IMR-90 (cell line): ENCODE results near the gene DDX60. TPM values are rescaled to one million over a fixed set of nuclear protein-coding genes. Genes with fewer than 3 reads are reported as not detected.

Experiments
- ATAC-seq: fragments of 200-7000 bp; cut with Tn5 transposase; 2 replicates; pipeline ENCODE4 v1.9.1; 2020; ENCODE audit warnings: low read depth, mild to moderate bottlenecking, moderate library complexity
- BruUV-seq: library from RNA; stranded (reverse); fragments of 400-500 nt; replicated peaks from 2 replicates; lab custom pipeline; 2021; lab: Mats Ljungman, UMichigan
- CTCF ChIA-PET: fragments of 300-600 bp; formaldehyde crosslinking; extraction: SDS; loops from one replicate; lab custom pipeline; 2021; ENCODE audit warnings: antibody characterized with exemption; lab: Yijun Ruan, JAX
- POLR2A ChIA-PET: fragments of 300-600 bp; sonication (Branson Sonifier 250); formaldehyde crosslinking; loops from one replicate; lab custom pipeline; 2022; ENCODE audit warnings: antibody characterized with exemption; ENCODE audit not compliant: unreplicated experiment; lab: Charles Lee
- DNase-seq: peaks from one replicate; pipeline ENCODE4 v3.0.0; 2013
- H2AFZ ChIP-seq: replicated peaks from 2 replicates; pipeline ENCODE3; 2013; ENCODE audit warnings: low read length, mild to moderate bottlenecking; ENCODE audit not compliant: poor library complexity
- H2AK5ac ChIP-seq: 2 replicates; pipeline ENCODE4 v1.6.1; 2013; ENCODE audit warnings: low read depth, low read length, inconsistent platforms
- H2AK9ac ChIP-seq: replicated peaks from 2 replicates; pipeline ENCODE3; 2013; ENCODE audit warnings: mild to moderate bottlenecking, low read depth, low read length, moderate library complexity; ENCODE audit not compliant: poor library complexity
- H2BK120ac ChIP-seq: 2 replicates; pipeline ENCODE4 v1.6.1; 2013; ENCODE audit warnings: low read depth, low read length, inconsistent platforms
- H2BK15ac ChIP-seq: 3 replicates; pipeline ENCODE4 v1.6.1; 2013; ENCODE audit warnings: low read depth, low read length, inconsistent platforms
- H2BK20ac ChIP-seq: 2 replicates; pipeline ENCODE4 v1.6.1; 2013; ENCODE audit warnings: low read depth, mild to moderate bottlenecking, inconsistent platforms, low read length, moderate library complexity
- H2BK5ac ChIP-seq: 2 replicates; pipeline ENCODE4 v1.6.1; 2013; ENCODE audit warnings: mild to moderate bottlenecking, low read depth, low read length, inconsistent platforms; ENCODE audit not compliant: poor library complexity, severe bottlenecking
- H3K14ac ChIP-seq: replicated peaks from 2 replicates; pipeline ENCODE4 v1.6.1; 2013; ENCODE audit warnings: low read depth, low read length, inconsistent platforms
- H3K18ac ChIP-seq: 2 replicates; pipeline ENCODE4 v1.6.1; 2013; ENCODE audit warnings: low read depth, low read length, control low read depth
- H3K23ac ChIP-seq: 2 replicates; pipeline ENCODE4 v1.6.1; 2013; ENCODE audit warnings: low read depth, low read length, inconsistent platforms
- H3K27ac ChIP-seq: 2 replicates; pipeline ENCODE4 v1.5.1; 2013; ENCODE audit warnings: mild to moderate bottlenecking, control low read depth, low read length; ENCODE audit not compliant: insufficient read depth
- H3K27me3 ChIP-seq: 2 replicates; pipeline ENCODE4 v1.6.1; 2013; ENCODE audit warnings: low read length; ENCODE audit not compliant: control insufficient read depth, insufficient read depth
- H3K36me3 ChIP-seq: 2 replicates; pipeline ENCODE4 v1.6.1; 2013; ENCODE audit warnings: low read length, mixed read lengths; ENCODE audit not compliant: control insufficient read depth, insufficient read depth
- H3K4ac ChIP-seq: 2 replicates; pipeline ENCODE4 v1.6.1; 2013; ENCODE audit warnings: low read depth, low read length, inconsistent platforms
- H3K4me1 ChIP-seq: 2 replicates; pipeline ENCODE4 v1.6.1; 2013; ENCODE audit warnings: low read length, mixed read lengths; ENCODE audit not compliant: control insufficient read depth, insufficient read depth
- H3K4me2 ChIP-seq: 2 replicates; pipeline ENCODE4 v1.6.1; 2013; ENCODE audit warnings: low read depth, mild to moderate bottlenecking, control low read depth, low read length, moderate library complexity
- H3K4me3 ChIP-seq: 2 replicates; pipeline ENCODE4 v1.5.1; 2013; ENCODE audit warnings: low read depth, mild to moderate bottlenecking, control low read depth, low read length, moderate library complexity; ENCODE audit not compliant: insufficient read depth
- H3K56ac ChIP-seq: 2 replicates; pipeline ENCODE4 v1.6.1; 2013; ENCODE audit warnings: low read length, inconsistent platforms; ENCODE audit not compliant: insufficient read depth; ENCODE audit errors: extremely low read depth
- H3K79me1 ChIP-seq, 2 experiments: 2 replicates each; pipeline ENCODE4 v1.6.1; 2013; ENCODE audit warnings: low read length in 2 of 2, inconsistent platforms in 1 of 2, low read depth in 1 of 2
- H3K9ac ChIP-seq: 2 replicates; pipeline ENCODE4 v1.6.1; 2013; ENCODE audit warnings: low read depth, low read length, control low read depth
- H3K9me1 ChIP-seq: 2 replicates; pipeline ENCODE4 v1.6.1; 2013; ENCODE audit warnings: low read length, inconsistent platforms; ENCODE audit not compliant: insufficient read depth
- H3K9me3 ChIP-seq: 2 replicates; pipeline ENCODE4 v1.6.1; 2013; ENCODE audit warnings: low read length; ENCODE audit not compliant: control insufficient read depth, insufficient read depth
- H4K20me1 ChIP-seq: 2 replicates; pipeline ENCODE4 v1.6.1; 2013; ENCODE audit warnings: low read length, inconsistent platforms; ENCODE audit not compliant: insufficient read depth
- H4K5ac ChIP-seq: 2 replicates; pipeline ENCODE4 v1.6.1; 2013; ENCODE audit warnings: mild to moderate bottlenecking, low read depth, low read length, control low read depth
- H4K8ac ChIP-seq, 2 experiments: 2 replicates each; pipeline ENCODE4 v1.6.1; 2013; ENCODE audit warnings: low read depth in 2 of 2, low read length in 2 of 2, control low read depth in 1 of 2, inconsistent platforms in 1 of 2
- H4K91ac ChIP-seq: 2 replicates; pipeline ENCODE4 v1.6.1; 2013; ENCODE audit warnings: low read depth, low read length, inconsistent platforms; ENCODE audit not compliant: insufficient read depth
- BHLHE40 ChIP-seq: fragments of 150-350 bp; IDR thresholded peaks from 2 replicates; pipeline ENCODE4 v1.6.1; 2016; ENCODE audit warnings: mild to moderate bottlenecking, low read depth, low read length
- CEBPB ChIP-seq: IDR thresholded peaks from 2 replicates; pipeline ENCODE4 v1.6.1; 2012; ENCODE audit warnings: low read depth, low read length, improper control_type of control experiment
- ELK1 ChIP-seq: fragments of 150-350 bp; IDR thresholded peaks from 2 replicates; pipeline ENCODE4 v1.6.1; 2016; ENCODE audit warnings: low read depth, mild to moderate bottlenecking, low read length, moderate library complexity, borderline replicate concordance
- FOS ChIP-seq: fragments of 150-350 bp; IDR thresholded peaks from 2 replicates; pipeline ENCODE4 v1.6.1; 2016; ENCODE audit warnings: low read depth, low read length
- MAFK ChIP-seq: IDR thresholded peaks from 2 replicates; pipeline ENCODE4 v1.6.1; 2012; ENCODE audit warnings: low read depth, low read length, improper control_type of control experiment
- MXI1 ChIP-seq: IDR thresholded peaks from 2 replicates; pipeline ENCODE4 v1.6.1; 2012; ENCODE audit warnings: low read depth, mild to moderate bottlenecking, low read length, moderate library complexity, borderline replicate concordance
- NFE2L2 ChIP-seq: fragments of 150-350 bp; IDR thresholded peaks from 2 replicates; pipeline ENCODE4 v1.6.1; 2016; ENCODE audit warnings: low read depth, mild to moderate bottlenecking, low read length
- POLR2A ChIP-seq: IDR thresholded peaks from 2 replicates; pipeline ENCODE4 v1.6.1; 2012; ENCODE audit warnings: mild to moderate bottlenecking, low read depth, low read length
- RAD21 ChIP-seq: IDR thresholded peaks from 2 replicates; pipeline ENCODE4 v1.6.1; 2012; ENCODE audit warnings: low read length, improper control_type of control experiment
- RCOR1 ChIP-seq: IDR thresholded peaks from 2 replicates; pipeline ENCODE4 v1.6.1; 2012; ENCODE audit warnings: mild to moderate bottlenecking, low read length, improper control_type of control experiment; ENCODE audit not compliant: insufficient replicate concordance
- USF2 ChIP-seq: fragments of 150-350 bp; IDR thresholded peaks from 2 replicates; pipeline ENCODE4 v1.6.1; 2017; ENCODE audit warnings: mild to moderate bottlenecking, antibody characterized with exemption, low read length, low read depth
- WGBS, 2 experiments: methylation state at CpG; one replicate each; pipeline versions ENCODE4 v1.1.5 to v1.1.7; 2013; ENCODE audit warnings: missing lambda C conversion rate in 2 of 2; ENCODE audit not compliant: insufficient read length in 1 of 2; ENCODE audit errors: extremely low coverage in 2 of 2; 5-methylcytosine and 5-hydroxymethylcytosine counted together
- dilution Hi-C: fragments of 300-500 bp; cut with HindIII; formaldehyde crosslinking; loops from one replicate; pipeline ENCODE4 v1.14.3; 2018; ENCODE audit warnings: low sequenced_read_pairs; ENCODE audit not compliant: unreplicated experiment
- in situ Hi-C: fragments of 300-500 bp; cut with MboI; formaldehyde crosslinking; loops from 3 replicates; pipeline ENCODE4 v1.14.3; 2019; ENCODE audit warnings: low sequenced_read_pairs, inconsistent platforms, mixed read lengths
- intact Hi-C: fragments of 100-400 bp; cut with micrococcal nuclease; formaldehyde crosslinking; loops from 2 replicates; pipeline ENCODE4 v1.10.0; 2022
- polyA plus RNA-seq, 3 experiments: library from polyadenylated mRNA; depleted of rRNA; stranded (reverse); fragments of >200 nt; gene quantifications; 2 replicates each; pipeline ENCODE4 v1.2.3, GENCODE V29; 2012; ENCODE audit warnings: low replicate concordance in 1 of 3
- total RNA-seq: library from RNA; depleted of rRNA; stranded (reverse); fragments of >200 nt; gene quantifications from 2 replicates; pipeline ENCODE4 v1.2.3, GENCODE V29; 2012
- TF ChIP-seq, protein P1 (sequence below): conservative IDR thresholded peaks from 2 replicates; pipeline ENCODE4 v1.5.1; 2012; ENCODE audit warnings: mild to moderate bottlenecking, low read depth, low read length, improper control_type of control experiment

DDX60 gene
- total and polyA plus RNA-seq, 2 of the 4 experiments (the other 2 are of a cell fraction) = 3.1 to 6.6 TPM

DNA sequence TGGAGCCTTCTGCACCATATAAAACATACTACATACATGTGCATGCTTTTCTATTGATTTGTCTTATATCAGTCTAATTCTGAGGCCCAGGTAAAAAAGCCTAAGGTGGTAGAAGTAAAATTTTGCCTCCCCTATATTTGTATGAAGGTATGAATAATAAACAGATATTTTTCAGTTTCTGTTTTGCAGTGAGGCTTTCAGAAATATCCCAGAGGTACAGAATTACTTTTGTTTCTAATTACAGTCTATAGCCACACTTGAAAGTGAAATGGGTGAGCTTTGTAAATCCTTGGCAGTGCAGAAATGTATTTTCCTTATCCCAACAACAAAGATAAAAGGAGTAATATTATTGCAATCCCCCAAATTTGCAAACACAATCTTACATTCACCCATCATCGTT lies 59.5 kb downstream of the DDX60 start:
- H3K4me2 ChIP-seq = no peak overlapping the region
- H4K20me1 ChIP-seq = no peaks in the 10 kb centered on the region
- no peak overlapping the region for H3K56ac ChIP-seq
- H3K36me3 ChIP-seq = peaks cover 4% of the 10 kb centered on the region; the same call in 1 of the 2 replicates
- no peak overlapping the region for H3K14ac ChIP-seq
- in situ Hi-C loops (no loop called here), intact Hi-C loops (no loop called here), dilution Hi-C loops (no loop called here)
- no peak for DNase-seq
- no peak overlapping the region for H4K91ac ChIP-seq
- no peak overlapping the region for H2BK15ac ChIP-seq
- H3K4ac ChIP-seq = no peak overlapping the region
- ChIA-PET POLR2A (no interaction called here), CTCF (interaction anchor here (0.5 kb wide), 1 partner anchor 639 kb away, joined by 3 read pairs; no protein-coding TSS in a partner anchor)
- no peak overlapping the region for H3K23ac ChIP-seq
- TF ChIP-seq MXI1 (no peak), NFE2L2 (no peak), CEBPB (no peak), USF2 (no peak), POLR2A (no peak), ELK1 (no peak), FOS (no peak), MAFK (no peak), RAD21 (no peak), BHLHE40 (no peak), RCOR1 (no peak)
- TF ChIP-seq, protein P1, sequence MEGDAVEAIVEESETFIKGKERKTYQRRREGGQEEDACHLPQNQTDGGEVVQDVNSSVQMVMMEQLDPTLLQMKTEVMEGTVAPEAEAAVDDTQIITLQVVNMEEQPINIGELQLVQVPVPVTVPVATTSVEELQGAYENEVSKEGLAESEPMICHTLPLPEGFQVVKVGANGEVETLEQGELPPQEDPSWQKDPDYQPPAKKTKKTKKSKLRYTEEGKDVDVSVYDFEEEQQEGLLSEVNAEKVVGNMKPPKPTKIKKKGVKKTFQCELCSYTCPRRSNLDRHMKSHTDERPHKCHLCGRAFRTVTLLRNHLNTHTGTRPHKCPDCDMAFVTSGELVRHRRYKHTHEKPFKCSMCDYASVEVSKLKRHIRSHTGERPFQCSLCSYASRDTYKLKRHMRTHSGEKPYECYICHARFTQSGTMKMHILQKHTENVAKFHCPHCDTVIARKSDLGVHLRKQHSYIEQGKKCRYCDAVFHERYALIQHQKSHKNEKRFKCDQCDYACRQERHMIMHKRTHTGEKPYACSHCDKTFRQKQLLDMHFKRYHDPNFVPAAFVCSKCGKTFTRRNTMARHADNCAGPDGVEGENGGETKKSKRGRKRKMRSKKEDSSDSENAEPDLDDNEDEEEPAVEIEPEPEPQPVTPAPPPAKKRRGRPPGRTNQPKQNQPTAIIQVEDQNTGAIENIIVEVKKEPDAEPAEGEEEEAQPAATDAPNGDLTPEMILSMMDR = no peak
- no peaks in the 10 kb centered on the region for H3K27me3 ChIP-seq
- no peak overlapping the region for H2BK120ac ChIP-seq
- ATAC-seq = no peak
- no peak overlapping the region for H4K8ac ChIP-seq
- H2AK5ac ChIP-seq = no peak overlapping the region
- H2BK20ac ChIP-seq = no peak overlapping the region
- no peak overlapping the region for H3K18ac ChIP-seq
- H3K9ac ChIP-seq = no peak overlapping the region
- no peak overlapping the region for H2BK5ac ChIP-seq
- H3K79me1 ChIP-seq = no peaks in the 10 kb centered on the region
- H4K5ac ChIP-seq = no peak overlapping the region
- H2AK9ac ChIP-seq = no peak overlapping the region
- no peaks in the 10 kb centered on the region for H3K4me1 ChIP-seq
- no peak overlapping the region for H2AFZ ChIP-seq
- WGBS, 2 experiments = 100% methylated on average over 1 of the region's 1 CpG; no CpG with 5 or more reads in 1 of the 2 experiments
- H3K9me3 ChIP-seq = no peaks in the 10 kb centered on the region
- H3K4me3 ChIP-seq = no peak overlapping the region
- no TSS peak for BruUV-seq
- H3K27ac ChIP-seq = no peak overlapping the region
- H3K9me1 ChIP-seq = no peaks in the 10 kb centered on the region; the same call in 1 of the 2 replicates
